Endothelial cell of umbilical vein (primary cell): Measurements from ENCODE around the gene SLC12A6. TPM values are rescaled to one million over a fixed set of nuclear protein-coding genes. Genes with fewer than 3 reads are reported as not detected.

ENCODE experiments used
- BruUV-seq: library from RNA; stranded (reverse); fragments of 400-500 nt; replicated peaks from 2 replicates; lab custom pipeline; 2021; lab: Mats Ljungman, UMichigan
- CTCF ChIA-PET: fragments of 300-600, 350-600 bp; sonication (Branson Sonifier 250); formaldehyde crosslinking; loops from one replicate; lab custom pipeline; 2021; ENCODE audit warnings: antibody characterized with exemption, inconsistent platforms; lab: Charles Lee
- POLR2A ChIA-PET: fragments of 300-600, 350-600 bp; sonication (Branson Sonifier 250); formaldehyde crosslinking; loops from one replicate; lab custom pipeline; 2021; ENCODE audit warnings: antibody characterized with exemption, inconsistent platforms; lab: Charles Lee
- DNase-seq: peaks from one replicate; pipeline ENCODE4 v3.0.0-alpha.2; 2011; ENCODE audit warnings: low read depth, low spot score
- FAIRE-seq: peaks from 2 replicates; lab custom pipeline; 2011; peaks lifted over from hg19 to GRCh38; lab: Jason Lieb, UNC
- H2AFZ ChIP-seq: 2 replicates; pipeline ENCODE4 v1.6.0; 2012; ENCODE audit warnings: low read depth, low read length, control low read depth, inconsistent platforms
- H3K27ac ChIP-seq: 2 replicates; pipeline ENCODE4 v1.5.1; 2011; ENCODE audit warnings: low read depth, mild to moderate bottlenecking, control low read depth, low read length, moderate library complexity; ENCODE audit not compliant: insufficient read depth
- H3K27me3 ChIP-seq, 2 experiments: 2 replicates each; pipeline versions ENCODE4 v1.6.0 to v1.6.1; 2011; ENCODE audit warnings: low read length in 2 of 2, mixed read lengths in 1 of 2; ENCODE audit not compliant: control insufficient read depth in 2 of 2, insufficient read depth in 2 of 2
- H3K36me3 ChIP-seq, 2 experiments: 2 replicates in 1 of 2; 3 replicates in 1 of 2; pipeline ENCODE4 v1.5.1; 2011; ENCODE audit warnings: low read length in 2 of 2, mild to moderate bottlenecking in 1 of 2, moderate library complexity in 1 of 2; ENCODE audit not compliant: control insufficient read depth in 2 of 2, insufficient read depth in 2 of 2; ENCODE audit errors: extremely low read depth in 1 of 2
- H3K4me1 ChIP-seq: 3 replicates; pipeline ENCODE4 v1.5.1; 2011; ENCODE audit warnings: mild to moderate bottlenecking, low read length; ENCODE audit not compliant: control insufficient read depth, insufficient read depth; ENCODE audit errors: extremely low read depth
- H3K4me2 ChIP-seq: 2 replicates; pipeline ENCODE4 v1.6.1; 2011; ENCODE audit warnings: low read length, control low read depth, mixed read lengths; ENCODE audit not compliant: insufficient read depth
- H3K4me3 ChIP-seq, 3 experiments: fragments of 200-600 bp in 1 of 3; sonication (generic), shearing (Covaris generic) in 1 of 3; replicated peaks in 1 of 3; 2 replicates each; pipeline ENCODE4 v1.5.1; 2011 to 2016; ENCODE audit warnings: control low read depth in 3 of 3, low read length in 3 of 3, mild to moderate bottlenecking in 2 of 3, inconsistent platforms in 1 of 3, low read depth in 1 of 3, moderate library complexity in 1 of 3; ENCODE audit not compliant: insufficient read depth in 1 of 3
- H3K79me2 ChIP-seq: 2 replicates; pipeline ENCODE4 v1.6.0; 2012; ENCODE audit warnings: low read length, inconsistent platforms; ENCODE audit not compliant: control insufficient read depth, insufficient read depth
- H3K9ac ChIP-seq: replicated peaks from 2 replicates; pipeline ENCODE3; 2011; ENCODE audit warnings: low read length, control low read depth; ENCODE audit not compliant: insufficient read depth; ENCODE audit errors: extremely low read depth
- H3K9me1 ChIP-seq: replicated peaks from 3 replicates; pipeline ENCODE4 v1.6.0; 2011; ENCODE audit warnings: mild to moderate bottlenecking, low read length; ENCODE audit not compliant: control insufficient read depth, insufficient read depth; ENCODE audit errors: extremely low read depth
- H3K9me3 ChIP-seq: replicated peaks from 2 replicates; pipeline ENCODE4 v1.5.1; 2012; ENCODE audit warnings: low read length, inconsistent platforms; ENCODE audit not compliant: control insufficient read depth, insufficient read depth
- H4K20me1 ChIP-seq: replicated peaks from 2 replicates; pipeline ENCODE3; 2011; ENCODE audit warnings: mild to moderate bottlenecking, low read length; ENCODE audit not compliant: control insufficient read depth, insufficient read depth; ENCODE audit errors: extremely low read depth
- CTCF ChIP-seq, 2 donors: IDR thresholded peaks; 1 replicate in 1 of 2; 2 replicates in 1 of 2; pipeline ENCODE4 v1.5.1; 2011; ENCODE audit warnings: low read length in 2 of 2, mild to moderate bottlenecking in 2 of 2, moderate library complexity in 2 of 2, control low read depth in 1 of 2, inconsistent platforms in 1 of 2, low read depth in 1 of 2; ENCODE audit not compliant: insufficient read depth in 1 of 2; ENCODE audit errors: extremely low read depth in 1 of 2
- EZH2 ChIP-seq: IDR thresholded peaks from 2 replicates; pipeline ENCODE4 v1.6.1; 2012; ENCODE audit warnings: borderline replicate concordance, low read depth, mild to moderate bottlenecking, moderate library complexity, low read length, inconsistent platforms; ENCODE audit not compliant: severe bottlenecking
- FOS ChIP-seq: IDR thresholded peaks from 2 replicates; pipeline ENCODE4 v1.6.1; 2011; ENCODE audit warnings: mild to moderate bottlenecking, low read length, moderate library complexity, borderline replicate concordance; ENCODE audit not compliant: insufficient read depth
- GATA2 ChIP-seq: IDR thresholded peaks from 2 replicates; pipeline ENCODE4 v1.7.0; 2011; ENCODE audit warnings: low read depth, mild to moderate bottlenecking, moderate library complexity, mixed read lengths, low read length; ENCODE audit not compliant: insufficient read length, insufficient read depth
- JUN ChIP-seq: IDR thresholded peaks from 2 replicates; pipeline ENCODE4 v1.6.1; 2011; ENCODE audit warnings: borderline replicate concordance, low read depth; ENCODE audit not compliant: insufficient read length, insufficient read depth
- MAX ChIP-seq: IDR thresholded peaks from 2 replicates; pipeline ENCODE4 v1.6.1; 2011; ENCODE audit not compliant: insufficient read depth, insufficient read length
- MYC ChIP-seq: IDR thresholded peaks from one replicate; pipeline ENCODE4 v1.6.1; 2011; ENCODE audit warnings: mild to moderate bottlenecking, low read depth, low read length
- POLR2A ChIP-seq: IDR thresholded peaks from 2 replicates; pipeline ENCODE4 v1.6.1; 2012; ENCODE audit warnings: low read depth, mild to moderate bottlenecking, control low read depth, low read length
- POLR2AphosphoS5 ChIP-seq: IDR thresholded peaks from 2 replicates; pipeline ENCODE4 v1.6.1; 2012; ENCODE audit warnings: low read depth, mild to moderate bottlenecking, control low read depth, low read length, moderate library complexity; ENCODE audit not compliant: insufficient read depth
- dilution Hi-C: fragments of 300-500 bp; cut with MboI; formaldehyde crosslinking; loops from one replicate; pipeline ENCODE4 v1.15.0; 2019; ENCODE audit warnings: low sequenced_read_pairs; ENCODE audit not compliant: extremely low pct_ligation_motif_present
- intact Hi-C: fragments of 100-400 bp; cut with micrococcal nuclease; formaldehyde crosslinking; loops from one replicate; pipeline ENCODE4 v1.10.0; 2022
- polyA plus RNA-seq, 4 experiments: library from polyadenylated mRNA; depleted of rRNA in 3 of 4; stranded (reverse) in 3 of 4; unstranded in 1 of 4; fragments of >200 nt; gene quantifications; 2 replicates each; pipeline versions ENCODE4 v1.2.1 to v1.2.3, GENCODE V29; 2011 to 2012; ENCODE audit warnings: missing spikeins in 1 of 4
- total RNA-seq: library from RNA; stranded (reverse); gene quantifications from 2 replicates; pipeline ENCODE4 v1.2.3, GENCODE V29; 2021

Gene SLC12A6
- total and polyA plus RNA-seq, 2 donors (not counting 3 experiments of a cell fraction or from before 2014, with no cell fraction given) = 21.4 to 27.1 TPM

DNA sequence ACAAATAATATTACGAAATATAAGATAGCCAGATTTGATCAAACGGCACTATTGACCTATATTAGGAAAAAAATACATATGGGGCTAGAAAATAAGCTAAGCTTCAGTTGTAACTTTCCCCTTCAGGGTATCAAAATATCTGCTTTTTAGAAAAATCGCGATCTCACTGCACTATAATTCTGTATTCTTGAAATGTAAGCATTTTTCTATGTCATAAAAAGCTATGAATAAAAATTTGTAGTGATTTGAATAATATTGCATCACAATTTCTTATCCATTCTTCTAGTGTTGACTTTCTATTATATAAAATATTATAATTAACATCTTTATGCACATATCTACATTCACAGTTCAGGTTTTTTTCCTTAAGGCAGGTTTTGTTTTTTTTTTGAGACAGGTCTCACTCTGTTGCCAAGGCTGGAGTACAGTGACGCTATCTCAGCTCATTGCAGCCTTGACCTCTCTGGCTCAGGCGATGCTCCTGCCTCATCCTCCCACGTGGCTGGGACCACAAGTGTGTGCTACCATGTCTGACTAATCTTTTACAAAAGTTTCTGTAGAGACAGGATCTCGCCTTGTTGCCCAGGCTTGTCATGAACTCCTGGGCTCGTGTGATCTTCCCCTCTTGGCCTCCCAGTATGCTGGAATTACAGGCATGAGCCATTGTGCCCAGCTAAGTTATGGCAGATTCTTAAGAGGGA, 91.2 kb downstream of the SLC12A6 start:
- CTCF ChIA-PET = interaction anchor here (0.8 to 3.7 kb wide), 3 partner anchors 19 to 137 kb away, joined by 3 to 12 read pairs (median 3); partner anchors contain the start of gene LPCAT4
- FAIRE-seq (no peak), DNase-seq (no peak)
- H3K9me1 ChIP-seq = no peaks in the 10 kb centered on the region
- POLR2A ChIA-PET = no interaction called here
- peaks cover 3 to 10% of the 10 kb centered on the region in 2 experiments for H3K36me3 ChIP-seq
- no peaks in the 10 kb centered on the region for H4K20me1 ChIP-seq
- intact Hi-C loops = no loop called here
- H3K9me3 ChIP-seq = no peaks in the 10 kb centered on the region
- H3K79me2 ChIP-seq = no peaks in the 10 kb centered on the region
- no peaks in the 10 kb centered on the region for H3K4me1 ChIP-seq
- no peak for TF ChIP-seq CTCF (IDR thresholded peaks at IDR 0.05; ENCODE audit: extremely low read depth in 1 of 2, insufficient read depth in 1 of 2, low read depth in 1 of 2, low read length in 2 of 2)
- TF ChIP-seq MYC = no peak
- TF ChIP-seq GATA2 = no peak
- no peak for TF ChIP-seq POLR2AphosphoS5
- TF ChIP-seq MAX = no peak
- no peak for TF ChIP-seq JUN
- no peak for TF ChIP-seq FOS
- TF ChIP-seq EZH2 = no peak
- TF ChIP-seq POLR2A = no peak
- no peak overlapping the region for H2AFZ ChIP-seq
- no TSS peak for BruUV-seq
- dilution Hi-C loops = no loop called here
- H3K27ac ChIP-seq = no peak overlapping the region
- H3K4me2 ChIP-seq = no peak overlapping the region
- no peak overlapping the region for H3K4me3 ChIP-seq
- H3K27me3 ChIP-seq = no peaks in the 10 kb centered on the region
- no peak overlapping the region for H3K9ac ChIP-seq
